SK-N-SH treated with all-trans-retinoic acid at 6 μM for 48 hours (cell line): ENCODE data around the gene ACTL6A.

Experiments used
- CSDC2 ChIP-seq: fragments of 250-450 bp; sonication (Bioruptor Pico); IDR thresholded peaks from 2 replicates; pipeline ENCODE4 v1.5.0; 2020; ENCODE audit warnings: mild to moderate bottlenecking, moderate library complexity
- POU6F1 ChIP-seq: fragments of 250-450 bp; sonication (Bioruptor Pico); IDR thresholded peaks from 2 replicates; pipeline ENCODE4 v1.8.0; 2021; ENCODE audit warnings: low read depth, mild to moderate bottlenecking, moderate library complexity, borderline replicate concordance
- PPARA ChIP-seq: fragments of 250-450 bp; sonication (Bioruptor Pico); IDR thresholded peaks from 2 replicates; pipeline ENCODE4 v1.5.0; 2020; ENCODE audit warnings: mild to moderate bottlenecking, borderline replicate concordance
- ZFP30 ChIP-seq: fragments of 450-650 bp; formaldehyde crosslinking; IDR thresholded peaks from 2 replicates; pipeline ENCODE4 v1.5.0; 2022; ENCODE audit warnings: mild to moderate bottlenecking, moderate library complexity
- ZNF565 ChIP-seq: fragments of 450-650 bp; formaldehyde crosslinking; conservative IDR thresholded peaks from 2 replicates; pipeline ENCODE4 v1.5.0; 2020; ENCODE audit warnings: low read depth, mild to moderate bottlenecking, moderate library complexity

DNA sequence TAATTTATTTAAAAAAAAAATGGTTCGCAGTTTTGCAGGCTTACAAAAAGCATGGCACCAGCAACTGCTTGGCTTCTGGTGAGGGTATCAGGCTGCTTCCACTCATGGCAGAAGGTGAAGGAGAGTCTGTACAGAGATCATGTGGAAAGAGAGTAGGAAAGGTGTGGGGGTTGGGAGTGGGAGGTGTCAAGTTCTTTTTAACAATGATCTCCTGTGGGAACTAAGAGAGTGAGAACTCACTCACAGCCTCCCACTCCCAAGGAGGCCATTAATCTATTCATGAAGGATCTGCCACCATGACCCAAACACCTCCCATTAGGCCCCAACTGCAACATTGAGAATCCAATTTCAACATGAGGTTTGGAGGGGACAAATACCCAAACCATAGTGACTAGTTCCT, 21.1 kb upstream of the ACTL6A start:
- no peak for TF ChIP-seq ZNF565 (CRISPR knock-in tag)
- TF ChIP-seq PPARA (CRISPR knock-in tag) = no peak
- no peak for TF ChIP-seq ZFP30
- no peak for TF ChIP-seq CSDC2 (CRISPR knock-in tag)
- no peak for TF ChIP-seq POU6F1 (CRISPR knock-in tag)
